Glutamatergic neuron (in vitro differentiated cells): Measurements from ENCODE around the gene TBL1XR1. TPM values are rescaled to one million over a fixed set of nuclear protein-coding genes. Genes with fewer than 3 reads are reported as not detected.

Experiments used
- DNase-seq: peaks from one replicate; pipeline ENCODE4 v3.0.0; 2022
- H3K27ac Mint-ChIP-seq: one replicate; pipeline ENCODE4 v1.8.0; 2020; ENCODE audit warnings: mild to moderate bottlenecking, mixed read lengths, inconsistent platforms; ENCODE audit not compliant: unreplicated experiment
- H3K27me3 Mint-ChIP-seq: one replicate; pipeline ENCODE4 v1.8.0; 2020; ENCODE audit warnings: mild to moderate bottlenecking, moderate library complexity, mixed read lengths, inconsistent platforms; ENCODE audit not compliant: unreplicated experiment
- H3K36me3 Mint-ChIP-seq: one replicate; pipeline ENCODE4 v1.8.0; 2020; ENCODE audit warnings: mild to moderate bottlenecking, mixed read lengths, inconsistent platforms; ENCODE audit not compliant: unreplicated experiment
- H3K4me1 Mint-ChIP-seq: one replicate; pipeline ENCODE4 v1.8.0; 2020; ENCODE audit warnings: mild to moderate bottlenecking, low read depth, mixed read lengths, inconsistent platforms; ENCODE audit not compliant: unreplicated experiment
- H3K4me3 Mint-ChIP-seq: one replicate; pipeline ENCODE4 v1.8.0; 2020; ENCODE audit warnings: mild to moderate bottlenecking, mixed read lengths, inconsistent platforms; ENCODE audit not compliant: unreplicated experiment
- H3K9me3 Mint-ChIP-seq: one replicate; pipeline ENCODE4 v1.8.0; 2020; ENCODE audit warnings: mild to moderate bottlenecking, moderate library complexity, mixed read lengths, inconsistent platforms; ENCODE audit not compliant: unreplicated experiment
- CTCF ChIP-seq: fragments of 200-600 bp; sonication (generic); IDR thresholded peaks from one replicate; pipeline ENCODE4 v1.5.0; 2021; ENCODE audit not compliant: partially characterized antibody, unreplicated experiment
- total RNA-seq: library from RNA; stranded (reverse); fragmentation: NEBNext Ultra II Directional; extraction: Animal tissue kit (Norgen Biotek cat#: 25700); gene quantifications from one replicate; pipeline ENCODE4 v1.2.1, GENCODE V29; 2021; ENCODE audit not compliant: unreplicated experiment

TBL1XR1 gene
- total RNA-seq, 1 donor from 2014 or later: 101 TPM

- no peak for TF ChIP-seq CTCF
- Mint-ChIP-seq H3K27me3 (no peaks in the 10 kb centered on the region), H3K9me3 (peaks cover 2% of the 10 kb centered on the region), H3K4me3 (no peak overlapping the region), H3K27ac (no peak overlapping the region), H3K36me3 (no peaks in the 10 kb centered on the region), H3K4me1 (peaks cover 18% of the 10 kb centered on the region)
- DNase-seq: no peak
These were observed 89.6 kb downstream of the TBL1XR1 start for GRCh38 chr3:177107461-177108239.

GRCh38 chr3:177106594-177106993 is 90.7 kb downstream of the TBL1XR1 start:
- Mint-ChIP-seq H3K36me3 (no peaks in the 10 kb centered on the region), H3K4me3 (no peak overlapping the region), H3K27ac (no peak overlapping the region), H3K27me3 (no peaks in the 10 kb centered on the region), H3K4me1 (peaks cover 20% of the 10 kb centered on the region), H3K9me3 (peaks cover 2% of the 10 kb centered on the region)
- DNase-seq: no peak
- no peak for TF ChIP-seq CTCF

- DNase-seq: no peak
- Mint-ChIP-seq H3K36me3 (no peaks in the 10 kb centered on the region), H3K9me3 (peaks cover 2% of the 10 kb centered on the region), H3K27ac (no peak overlapping the region), H3K27me3 (no peaks in the 10 kb centered on the region), H3K4me1 (peaks cover 20% of the 10 kb centered on the region), H3K4me3 (no peak overlapping the region)
- TF ChIP-seq CTCF: no peak
These were observed 91.1 kb downstream of the TBL1XR1 start for GRCh38 chr3:177106184-177106583.

GRCh38 chr3:177105623-177106022 is 91.7 kb downstream of the TBL1XR1 start:
- peaks cover 20% of the 10 kb centered on the region for H3K4me1 Mint-ChIP-seq
- DNase-seq: no peak
- H3K27ac Mint-ChIP-seq: no peak overlapping the region
- peaks cover 2% of the 10 kb centered on the region for H3K9me3 Mint-ChIP-seq
- no peaks in the 10 kb centered on the region for H3K36me3 Mint-ChIP-seq
- no peak for TF ChIP-seq CTCF
- no peak overlapping the region for H3K4me3 Mint-ChIP-seq
- no peaks in the 10 kb centered on the region for H3K27me3 Mint-ChIP-seq

- H3K27me3 Mint-ChIP-seq: no peaks in the 10 kb centered on the region
- H3K4me3 Mint-ChIP-seq: no peak overlapping the region
- H3K27ac Mint-ChIP-seq: no peak overlapping the region
- H3K9me3 Mint-ChIP-seq: peaks cover 2% of the 10 kb centered on the region
- no peak for TF ChIP-seq CTCF
- H3K36me3 Mint-ChIP-seq: no peaks in the 10 kb centered on the region
- DNase-seq: no peak
- H3K4me1 Mint-ChIP-seq: peaks cover 18% of the 10 kb centered on the region
These were observed 92.8 kb downstream of the TBL1XR1 start for GRCh38 chr3:177104299-177104992.
